ENCODE data around the gene PPP1R14D. TPM values are rescaled to one million over a fixed set of nuclear protein-coding genes. Genes with fewer than 3 reads are reported as not detected.

Gene PPP1R14D, protein sequence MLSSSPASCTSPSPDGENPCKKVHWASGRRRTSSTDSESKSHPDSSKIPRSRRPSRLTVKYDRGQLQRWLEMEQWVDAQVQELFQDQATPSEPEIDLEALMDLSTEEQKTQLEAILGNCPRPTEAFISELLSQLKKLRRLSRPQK
- not detected for total RNA-seq (2013)
- not detected for polyA plus RNA-seq
- not detected in 2 replicates for polyA minus RNA-seq
- total RNA-seq: 0 to 0.12 (median 0) reads per million in 11 experiments

DNA sequence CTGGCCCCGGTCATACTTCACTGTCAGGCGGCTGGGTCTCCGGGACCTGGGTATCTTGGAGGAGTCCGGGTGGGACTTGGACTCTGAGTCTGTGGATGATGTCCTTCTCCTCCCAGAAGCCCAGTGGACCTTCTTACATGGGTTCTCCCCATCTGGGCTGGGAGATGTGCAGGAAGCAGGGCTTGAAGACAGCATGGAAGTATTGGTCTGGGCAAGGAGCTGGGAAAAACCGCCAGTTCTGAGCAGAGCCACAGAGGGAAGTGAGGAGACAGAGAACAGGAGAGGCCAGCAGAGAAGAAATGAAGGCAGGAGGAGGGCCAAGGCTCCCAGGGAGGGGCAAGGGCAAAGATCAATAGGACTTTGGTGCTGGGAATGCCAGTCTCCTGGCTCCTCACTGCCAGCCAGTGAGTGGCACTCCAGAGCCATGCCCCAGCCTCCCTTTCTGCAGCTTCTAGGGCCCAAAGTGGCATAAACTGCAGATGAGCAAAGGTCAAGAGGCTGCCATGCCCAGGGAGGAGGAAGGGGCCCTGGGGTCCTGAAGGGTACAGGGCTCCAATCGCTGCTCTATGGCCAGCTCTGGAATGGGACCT, at the start of gene PPP1R14D:
Gene PPP1R14D (minus strand): TSS at position 262 of the 590 bp plus-strand sequence. CDS start 67 bp downstream, at position 195.
- 93% methylated on average over 5 of the region's 6 CpGs for WGBS (ENCODE audit: insufficient coverage)
- H3K27ac Mint-ChIP-seq: no peak within 1 kb of the TSS
- H3K4me1 ChIP-seq (ENCODE audit: control insufficient read depth in 1 of 2, insufficient read depth in 2 of 2, low read length in 2 of 2): no peaks in the 10 kb centered on the region

DNA sequence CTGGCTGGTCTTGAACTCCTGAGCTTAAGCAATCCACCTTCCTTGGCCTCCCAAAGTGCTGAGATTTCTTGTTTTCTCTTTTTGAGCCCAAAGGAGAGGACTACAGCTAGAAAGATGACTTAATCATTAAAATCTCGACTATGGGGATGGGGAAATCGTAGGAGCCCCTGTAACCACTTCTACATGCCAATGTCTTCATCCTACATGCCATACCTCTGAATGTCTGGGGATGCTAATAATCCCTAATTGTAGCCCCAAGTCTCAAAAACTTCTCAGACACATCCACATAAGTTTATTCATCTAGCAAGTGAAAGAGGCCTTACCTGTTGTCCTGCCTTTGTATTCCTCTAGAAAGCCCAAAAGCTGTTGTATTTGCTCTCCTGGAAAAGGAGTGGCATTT, 49.2 kb upstream of the PPP1R14D start:
- intact Hi-C loops (cut with micrococcal nuclease): no loop called here
- no peaks in the 10 kb centered on the region for H3K36me3 Mint-ChIP-seq
- H3K4me3 ChIP-seq (replicated peaks in 1 of 3; ENCODE audit: low read depth in 2 of 3, low read length in 3 of 3): no peak overlapping the region
- H3K9me3 ChIP-seq (replicated peaks in 1 of 2; ENCODE audit: control insufficient read depth in 1 of 2, insufficient read depth in 1 of 2, low read length in 2 of 2): no peaks in the 10 kb centered on the region
- no peak overlapping the region for H2AFZ ChIP-seq (ENCODE audit: insufficient read depth, low read depth, low read length, poor library complexity, severe bottlenecking)
- H3K27me3 ChIP-seq (ENCODE audit: control insufficient read depth in 2 of 2, insufficient read depth in 2 of 2, low read length in 2 of 2): peaks cover 5 to 20% of the 10 kb centered on the region in 2 donors
- no CpG with 5 or more reads among the region's 2 CpGs for WGBS (ENCODE audit: insufficient coverage)
- H3K27me3 Mint-ChIP-seq (ENCODE audit: low read depth in 3 of 3): peaks cover 22 to 31% (median 24%) of the 10 kb centered on the region in 3 donors
- H3K4me2 ChIP-seq (replicated peaks; ENCODE audit: extremely low read depth, low read length, poor library complexity, severe bottlenecking): no peak overlapping the region
- no peaks in the 10 kb centered on the region for H4K20me1 ChIP-seq (ENCODE audit: insufficient read depth, low read length)
- no peak for DNase-seq
- no peak overlapping the region for H3K9ac ChIP-seq (ENCODE audit: insufficient read depth, low read length, poor library complexity, severe bottlenecking)
- no peak overlapping the region for H3K27ac ChIP-seq (ENCODE audit: low read depth in 1 of 2, low read length in 2 of 2)
- no peaks in the 10 kb centered on the region for H3K36me3 ChIP-seq (replicated peaks in 1 of 2; ENCODE audit: control insufficient read depth in 1 of 2, insufficient read depth in 2 of 2, low read length in 2 of 2)
- no peak overlapping the region for H3K27ac Mint-ChIP-seq
- TF ChIP-seq, protein P1, sequence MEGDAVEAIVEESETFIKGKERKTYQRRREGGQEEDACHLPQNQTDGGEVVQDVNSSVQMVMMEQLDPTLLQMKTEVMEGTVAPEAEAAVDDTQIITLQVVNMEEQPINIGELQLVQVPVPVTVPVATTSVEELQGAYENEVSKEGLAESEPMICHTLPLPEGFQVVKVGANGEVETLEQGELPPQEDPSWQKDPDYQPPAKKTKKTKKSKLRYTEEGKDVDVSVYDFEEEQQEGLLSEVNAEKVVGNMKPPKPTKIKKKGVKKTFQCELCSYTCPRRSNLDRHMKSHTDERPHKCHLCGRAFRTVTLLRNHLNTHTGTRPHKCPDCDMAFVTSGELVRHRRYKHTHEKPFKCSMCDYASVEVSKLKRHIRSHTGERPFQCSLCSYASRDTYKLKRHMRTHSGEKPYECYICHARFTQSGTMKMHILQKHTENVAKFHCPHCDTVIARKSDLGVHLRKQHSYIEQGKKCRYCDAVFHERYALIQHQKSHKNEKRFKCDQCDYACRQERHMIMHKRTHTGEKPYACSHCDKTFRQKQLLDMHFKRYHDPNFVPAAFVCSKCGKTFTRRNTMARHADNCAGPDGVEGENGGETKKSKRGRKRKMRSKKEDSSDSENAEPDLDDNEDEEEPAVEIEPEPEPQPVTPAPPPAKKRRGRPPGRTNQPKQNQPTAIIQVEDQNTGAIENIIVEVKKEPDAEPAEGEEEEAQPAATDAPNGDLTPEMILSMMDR (IDR thresholded peaks at IDR 0.05): no peak
- H3K4me3 Mint-ChIP-seq: no peak overlapping the region
- H3K4me1 ChIP-seq (ENCODE audit: control insufficient read depth in 1 of 2, insufficient read depth in 2 of 2, low read length in 2 of 2): peaks cover 8 to 13% of the 10 kb centered on the region in 2 donors
- no peaks in the 10 kb centered on the region for H3K79me2 ChIP-seq (ENCODE audit: insufficient read depth, low read length)
- H3K4me1 Mint-ChIP-seq: peaks cover 11% of the 10 kb centered on the region
- peaks cover 0 to 6% (median 1%) of the 10 kb centered on the region in 7 donors for H3K9me3 Mint-ChIP-seq

More for the DNA sequence above, at the start of gene PPP1R14D:
- no peaks in the 10 kb centered on the region for H3K27me3 ChIP-seq (ENCODE audit: control insufficient read depth in 2 of 2, insufficient read depth in 2 of 2, low read length in 2 of 2)
- no peak within 1 kb of the TSS for H3K9ac ChIP-seq (ENCODE audit: insufficient read depth, low read length, poor library complexity, severe bottlenecking)
- H3K27ac ChIP-seq (ENCODE audit: low read depth in 1 of 2, low read length in 2 of 2): no peak within 1 kb of the TSS
- no peaks in the 10 kb centered on the region for H4K20me1 ChIP-seq (ENCODE audit: insufficient read depth, low read length)
- peaks cover 5 to 8% (median 6%) of the 10 kb centered on the region in 3 donors for H3K27me3 Mint-ChIP-seq (ENCODE audit: low read depth in 3 of 3)
- no peaks in the 10 kb centered on the region for H3K36me3 Mint-ChIP-seq
- H3K4me3 ChIP-seq (replicated peaks in 1 of 3; ENCODE audit: low read depth in 2 of 3, low read length in 3 of 3): no peak within 1 kb of the TSS
- H3K79me2 ChIP-seq (ENCODE audit: insufficient read depth, low read length): no peaks in the 10 kb centered on the region
- no peaks in the 10 kb centered on the region for H3K36me3 ChIP-seq (replicated peaks in 1 of 2; ENCODE audit: control insufficient read depth in 1 of 2, insufficient read depth in 2 of 2, low read length in 2 of 2)
- no peak within 1 kb of the TSS for H2AFZ ChIP-seq (ENCODE audit: insufficient read depth, low read depth, low read length, poor library complexity, severe bottlenecking)
- TF ChIP-seq, protein P1 (IDR thresholded peaks at IDR 0.05): no peak
- DNase-seq: no peak
- intact Hi-C loops (cut with micrococcal nuclease): no loop called here
- H3K4me1 Mint-ChIP-seq: no peaks in the 10 kb centered on the region
- no peak within 1 kb of the TSS for H3K4me2 ChIP-seq (replicated peaks; ENCODE audit: extremely low read depth, low read length, poor library complexity, severe bottlenecking)
- H3K9me3 Mint-ChIP-seq: peaks cover 0 to 6% (median 0%) of the 10 kb centered on the region in 7 donors
- no peak within 1 kb of the TSS for H3K4me3 Mint-ChIP-seq
- no peaks in the 10 kb centered on the region for H3K9me3 ChIP-seq (replicated peaks in 1 of 2; ENCODE audit: control insufficient read depth in 1 of 2, insufficient read depth in 1 of 2, low read length in 2 of 2)
